CMK (cell line): ENCODE data around the gene LMO2.
"Not testable (repeated sequence)": the region's sequence is repeated elsewhere in the genome, so short reads cannot be mapped to it uniquely, and the experiment has no call there.

Experiments
- DNase-seq: peaks from one replicate; pipeline ENCODE4 v3.0.0-alpha.2; 2010; ENCODE audit warnings: low read depth

LMO2 gene

GRCh38 chr11:33891714-33892327, at the start of gene LMO2:
LMO2 (minus strand) TSS chr11:33892076; CDS start chr11:33869716, 22,360 bp downstream.
- no peak for DNase-seq

GRCh38 chr11:33940538-33940815, 48.6 kb upstream of the LMO2 start:
- no peak for DNase-seq

GRCh38 chr11:33936725-33937604, 45.1 kb upstream of the LMO2 start:
- DNase-seq = no peak

- DNase-seq = no peak
These were observed 43.9 kb upstream of the LMO2 start for GRCh38 chr11:33935461-33936456.

- no peak for DNase-seq
These were observed 43.1 kb upstream of the LMO2 start for GRCh38 chr11:33935005-33935404.

- DNase-seq = no peak
These were observed 42.6 kb upstream of the LMO2 start for GRCh38 chr11:33934450-33934849.

GRCh38 chr11:33933602-33934001, 41.7 kb upstream of the LMO2 start:
- no peak for DNase-seq

GRCh38 chr11:33932721-33933120, 40.8 kb upstream of the LMO2 start:
- peak; percentile 53 for DNase-seq

- not testable (repeated sequence) for DNase-seq
These were observed 40.0 kb upstream of the LMO2 start for GRCh38 chr11:33931739-33932366.

- DNase-seq = no peak
These were observed 39.2 kb upstream of the LMO2 start for GRCh38 chr11:33931067-33931466.

GRCh38 chr11:33930317-33931021, 38.6 kb upstream of the LMO2 start:
- no peak for DNase-seq

GRCh38 chr11:33928564-33928963, 36.7 kb upstream of the LMO2 start:
- no peak for DNase-seq

- no peak for DNase-seq
These were observed 35.0 kb upstream of the LMO2 start for GRCh38 chr11:33926671-33927552.

- no peak for DNase-seq
These were observed 32.5 kb upstream of the LMO2 start for GRCh38 chr11:33924341-33924740.

- DNase-seq = no peak
These were observed 31.8 kb upstream of the LMO2 start for GRCh38 chr11:33923626-33924025.

- DNase-seq = no peak
These were observed 29.1 kb upstream of the LMO2 start for GRCh38 chr11:33920838-33921613.

- DNase-seq = no peak
These were observed 27.8 kb upstream of the LMO2 start for GRCh38 chr11:33919645-33920044.

GRCh38 chr11:33917402-33917801, 25.5 kb upstream of the LMO2 start:
- not testable (repeated sequence) for DNase-seq

- no peak for DNase-seq
These were observed 24.9 kb upstream of the LMO2 start for GRCh38 chr11:33916736-33917135.

GRCh38 chr11:33915526-33915925, 23.6 kb upstream of the LMO2 start:
- DNase-seq = no peak
